Measurements from ENCODE around the gene CCDC112.
"Not testable (repeated sequence)": the region's sequence is repeated elsewhere in the genome, so short reads cannot be mapped to it uniquely, and the experiment has no call there.

CCDC112 gene

DNA sequence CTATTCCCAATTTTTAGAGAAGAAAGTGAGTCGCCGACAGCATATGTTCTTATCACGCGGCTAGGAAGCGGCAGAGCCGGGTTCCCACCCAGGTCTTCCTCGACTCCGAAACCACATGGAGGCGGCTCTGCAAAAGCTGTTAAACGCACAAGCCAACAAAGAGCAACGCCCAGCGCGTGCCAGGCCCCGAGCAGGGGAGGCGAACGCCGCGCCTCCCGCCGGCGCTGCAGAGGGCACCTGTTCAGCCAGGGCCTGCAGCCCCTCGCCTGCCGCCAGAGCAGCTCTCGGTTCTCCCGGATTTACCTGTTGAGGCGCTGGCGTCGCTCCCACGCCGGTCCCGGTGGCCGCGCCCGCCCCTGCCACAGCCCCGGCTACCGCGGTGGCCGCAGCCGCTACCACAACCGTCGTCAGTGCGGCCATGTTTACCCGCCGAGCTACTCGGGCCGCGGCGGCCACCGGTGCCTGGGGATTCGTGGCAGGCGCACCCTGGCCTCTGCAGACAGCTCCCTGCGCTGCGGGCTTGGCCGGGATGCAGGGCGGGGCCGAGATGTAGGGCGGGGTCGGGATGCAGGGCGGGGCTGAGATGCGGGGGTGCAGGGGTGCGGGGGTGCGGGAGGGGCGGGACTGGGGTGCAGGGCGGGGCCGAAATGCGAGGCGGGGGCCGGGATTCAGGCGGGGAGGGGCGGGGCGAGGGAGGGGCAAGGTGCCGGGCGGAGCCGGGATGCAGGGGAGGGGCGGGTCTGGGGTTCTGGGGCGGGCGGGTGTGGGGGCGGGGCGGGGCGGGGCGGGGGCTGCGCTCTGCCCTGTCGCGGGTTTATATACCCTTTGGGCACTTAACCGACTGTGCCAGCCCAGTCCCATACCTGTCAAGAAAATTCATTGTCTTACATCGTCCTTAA lies at the start of gene CCDC112:
Gene CCDC112, minus strand, starts transcription at position 531 of the 899 bp plus-strand sequence. Its CDS starts 111 bp downstream, at position 420.
- DNase-seq, result no peak

DNA sequence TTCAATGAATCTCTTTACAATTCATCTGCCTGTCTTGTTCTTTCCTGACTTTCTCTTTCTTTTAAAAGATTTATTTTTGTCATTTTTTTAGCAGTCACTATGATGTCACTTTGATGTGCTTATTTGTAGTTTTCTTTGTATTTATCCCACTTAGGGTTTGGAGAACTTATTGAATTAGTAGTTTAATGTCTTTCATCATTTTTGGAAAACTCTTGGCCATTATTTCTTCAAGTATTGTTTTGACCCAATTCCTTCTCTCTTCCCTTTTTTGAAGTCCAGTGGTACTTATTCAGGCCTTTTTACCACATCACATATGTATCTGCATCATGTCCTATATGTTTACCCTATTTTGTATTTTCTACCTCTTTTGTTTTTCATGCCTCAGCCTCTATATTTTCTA lies 48.9 kb upstream of the CCDC112 start:
- no peak for DNase-seq

- DNase-seq, result no peak
These were observed 47.4 kb upstream of the CCDC112 start for GRCh38 chr5:115343855-115344254.

GRCh38 chr5:115342590-115343377 lies 46.3 kb upstream of the CCDC112 start:
- DNase-seq, result no peak

DNA sequence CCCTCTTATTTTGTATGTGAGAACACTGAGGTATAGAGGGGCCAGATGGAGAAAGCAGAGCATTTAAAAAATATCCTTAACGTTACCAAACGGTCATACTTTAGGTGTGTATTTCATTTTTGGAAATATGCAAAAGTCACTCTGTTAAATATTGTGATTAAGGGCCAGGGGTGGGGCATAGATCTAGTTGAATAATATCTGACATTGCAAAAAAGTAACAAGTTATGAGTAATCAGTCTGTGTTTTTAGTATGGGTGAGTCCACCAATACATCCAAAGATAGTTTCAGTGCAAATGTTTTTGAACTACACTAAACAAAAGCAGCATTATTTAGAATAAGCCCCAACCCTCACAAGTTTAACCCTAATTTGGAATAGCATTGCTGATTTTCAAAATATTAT lies 45.3 kb upstream of the CCDC112 start:
- no peak for DNase-seq

DNA sequence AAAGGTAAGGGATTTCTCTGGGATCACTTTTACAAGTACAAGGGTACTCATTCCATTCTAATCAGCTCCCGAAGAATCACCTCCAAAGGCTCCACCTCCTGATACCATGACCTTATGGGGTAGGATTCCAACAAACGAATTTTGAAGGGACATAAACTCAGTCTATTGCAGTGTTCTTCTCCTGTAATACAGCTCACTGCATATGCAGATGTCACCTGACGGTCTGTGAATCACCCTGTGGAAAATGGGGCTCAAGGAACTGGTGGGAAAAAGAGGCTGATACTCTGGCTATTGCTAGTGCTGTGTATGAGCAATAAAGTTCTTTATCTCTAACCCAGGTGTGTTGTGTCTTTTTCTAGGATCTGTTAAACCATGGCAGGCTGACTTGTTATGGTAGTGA lies 42.4 kb upstream of the CCDC112 start:
- DNase-seq, result no peak

DNA sequence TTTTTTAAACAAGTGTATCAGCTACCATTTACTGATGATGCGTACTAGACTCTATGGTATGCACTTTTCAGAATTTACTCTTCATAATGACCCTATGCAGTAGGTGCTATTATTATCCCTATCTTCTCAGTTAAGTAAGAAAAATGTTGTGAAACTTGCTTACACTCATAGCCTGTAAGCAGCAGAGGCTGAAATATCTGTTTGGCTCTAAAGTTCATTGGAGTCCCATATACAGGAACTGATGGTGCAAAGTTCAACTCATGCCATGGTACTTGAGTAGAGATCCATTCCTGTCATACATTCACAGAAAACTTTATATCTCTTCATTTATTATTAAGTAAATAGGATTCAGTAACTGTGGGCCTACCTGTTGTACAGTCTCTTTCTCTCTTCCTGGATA lies 41.4 kb upstream of the CCDC112 start:
- no peak for DNase-seq

DNA sequence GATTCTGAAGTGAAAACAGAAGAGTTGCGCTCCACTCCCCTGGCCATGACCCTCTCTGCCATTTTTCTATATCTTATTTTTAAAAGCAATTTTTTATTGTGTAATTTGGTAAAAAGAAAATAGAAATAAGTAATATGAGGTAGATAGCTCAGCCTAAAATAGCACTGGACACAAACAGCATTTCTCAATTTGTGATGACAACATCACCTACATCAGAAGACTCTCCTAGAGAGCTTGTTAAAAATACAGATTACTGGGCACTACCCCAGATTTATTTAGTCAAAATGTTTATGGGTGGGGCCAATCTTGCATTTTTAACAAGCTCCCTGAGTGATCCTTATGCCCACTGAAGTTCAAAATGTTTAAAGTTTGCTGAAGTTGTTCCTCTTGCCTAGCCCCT lies 40.5 kb upstream of the CCDC112 start:
- DNase-seq, result no peak

DNA sequence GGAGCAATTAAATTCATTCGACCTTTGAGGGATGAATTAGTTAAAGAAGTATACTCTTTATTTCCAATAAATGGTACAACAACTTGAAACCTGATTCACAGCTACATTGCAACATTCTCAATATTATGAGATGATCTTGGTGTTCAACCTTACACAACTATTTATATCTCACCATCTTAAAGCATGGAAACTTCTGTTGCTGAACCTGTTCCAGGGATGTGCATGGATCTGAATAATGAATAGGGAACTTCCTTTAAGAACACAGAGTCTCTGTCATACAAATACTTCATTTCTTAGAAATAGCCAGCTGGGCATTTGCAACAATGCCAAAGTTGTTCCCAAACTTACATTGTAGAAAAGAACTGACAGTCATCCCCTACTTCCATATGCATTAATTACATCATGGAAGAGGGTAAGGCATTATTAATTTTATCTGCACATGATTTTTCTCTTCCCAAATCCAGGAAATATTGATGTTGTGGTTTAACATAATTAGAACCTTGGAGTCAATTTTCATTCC lies 39.8 kb upstream of the CCDC112 start:
- no peak for DNase-seq

GRCh38 chr5:115335301-115335700 lies 38.8 kb upstream of the CCDC112 start:
- DNase-seq, result no peak

DNA sequence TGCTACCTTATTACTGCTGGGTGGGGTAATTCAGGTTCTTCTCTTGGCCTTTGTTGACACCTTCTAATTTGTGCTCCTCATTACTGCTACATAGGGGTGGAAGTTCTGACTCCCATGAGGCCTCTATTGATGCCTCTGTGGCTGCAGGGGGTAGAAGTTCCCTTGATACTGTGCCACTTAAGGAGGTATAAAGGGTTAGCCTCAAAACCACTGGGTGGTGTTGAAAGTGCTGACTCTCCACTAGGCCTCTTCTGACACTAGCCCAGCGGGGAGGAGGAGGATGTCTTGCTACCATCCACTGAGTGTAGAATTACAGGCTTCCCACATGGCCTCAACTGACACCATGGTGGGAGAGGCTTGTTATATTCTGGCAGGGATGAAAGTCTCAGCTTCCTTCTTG lies 36.7 kb upstream of the CCDC112 start:
- peak; percentile 2 for DNase-seq

DNA sequence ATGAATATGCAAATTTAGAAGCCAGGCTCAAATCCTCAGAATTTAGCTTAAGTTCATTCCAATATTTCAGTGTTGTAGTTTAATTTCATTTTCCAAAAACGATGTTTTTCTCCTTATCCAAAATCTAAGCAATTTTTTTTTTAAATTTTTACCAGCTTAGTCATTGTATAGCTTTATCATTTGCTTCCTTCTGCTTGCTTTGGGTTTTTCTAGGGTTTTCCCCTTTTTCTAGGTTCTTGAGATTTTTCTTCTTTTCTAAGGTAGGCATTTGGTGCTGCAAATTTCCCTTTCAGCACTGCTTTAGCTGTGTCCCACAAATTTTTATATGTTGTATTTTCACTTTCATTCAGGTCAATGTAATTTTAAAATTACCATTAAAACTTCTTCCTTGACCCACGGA lies 34.4 kb upstream of the CCDC112 start:
- DNase-seq, result no peak

DNA sequence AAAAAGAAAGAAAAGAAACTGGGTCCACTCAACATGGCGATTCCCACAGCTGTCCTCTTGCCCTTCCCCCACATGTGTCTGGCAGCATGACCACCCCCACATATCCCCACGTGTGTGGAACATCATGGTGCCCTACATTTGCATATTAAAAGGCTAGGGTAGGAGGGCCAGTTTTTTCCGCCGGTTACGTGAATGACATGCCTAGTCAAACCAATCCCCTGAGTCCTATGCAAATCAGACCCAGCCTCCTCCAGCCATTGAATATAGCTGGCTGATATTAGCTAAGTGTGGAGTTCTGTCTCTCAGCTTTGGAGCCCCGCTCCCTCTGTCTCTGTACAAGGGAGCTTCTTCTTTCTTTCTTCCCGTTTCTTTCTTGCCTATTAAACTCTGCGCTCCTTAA lies 33.0 kb upstream of the CCDC112 start:
- DNase-seq, result no peak

DNA sequence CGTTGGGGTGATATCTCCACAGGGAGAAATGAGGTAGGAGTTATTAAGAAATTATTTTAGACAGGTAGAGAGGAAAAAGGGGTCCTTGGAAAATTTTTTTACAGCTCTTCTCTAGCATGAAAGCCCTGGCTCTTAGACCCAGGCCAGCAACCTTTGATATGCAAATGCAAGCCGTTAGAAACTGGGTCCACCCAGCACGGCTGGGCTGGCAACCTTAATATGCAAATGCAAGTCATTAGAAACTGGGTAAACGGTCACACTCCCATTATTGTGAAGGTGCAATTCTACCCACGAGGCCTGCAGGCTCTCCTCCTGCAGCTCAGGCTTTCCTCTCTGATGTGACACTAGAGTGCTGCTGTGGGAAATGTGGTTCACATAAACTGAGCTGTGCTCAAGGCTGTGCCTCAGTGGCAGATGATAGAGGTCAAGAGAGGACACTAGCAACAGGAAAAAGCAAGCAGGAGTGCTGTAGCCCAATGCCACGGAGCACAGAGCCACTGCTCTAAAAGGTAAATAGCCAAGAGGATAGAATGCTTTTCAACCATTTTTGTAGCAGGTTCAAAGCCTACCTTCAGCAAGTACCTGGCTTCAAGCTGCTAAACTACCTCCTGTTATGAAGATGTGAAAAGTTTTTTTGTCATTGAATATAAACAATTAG lies 32.3 kb upstream of the CCDC112 start:
- DNase-seq, result not testable (repeated sequence)

DNA sequence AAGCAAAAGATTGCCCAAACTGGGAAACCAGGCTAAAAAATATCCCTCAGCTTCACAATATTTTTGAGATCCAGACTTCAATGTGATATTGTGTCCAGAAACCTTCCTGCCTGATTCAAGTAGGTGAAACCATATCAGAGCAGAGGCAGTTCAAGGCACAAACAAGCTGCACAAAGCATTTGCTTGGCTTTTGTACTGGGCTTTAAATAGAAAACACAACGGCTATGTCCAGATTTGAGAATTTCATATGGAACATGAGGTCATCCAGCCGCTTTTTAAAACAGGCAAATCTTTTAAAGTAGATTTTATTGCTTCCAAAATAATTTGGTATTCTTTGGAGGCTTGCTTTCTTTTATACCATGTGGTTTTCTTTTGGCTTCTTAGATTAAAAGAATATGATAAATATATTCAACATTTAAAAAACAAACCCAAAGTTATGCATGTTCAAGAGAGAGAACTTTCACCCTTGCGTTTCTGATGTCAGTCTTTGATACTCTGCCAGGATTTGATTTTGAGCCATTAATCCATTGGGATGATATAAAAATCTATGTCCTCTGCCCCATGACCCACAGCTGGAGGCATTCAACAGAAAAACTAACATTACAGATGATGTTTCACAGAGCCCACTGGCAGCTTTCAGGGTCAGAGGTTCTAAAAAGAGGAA lies 29.0 kb upstream of the CCDC112 start:
- no peak for DNase-seq

DNA sequence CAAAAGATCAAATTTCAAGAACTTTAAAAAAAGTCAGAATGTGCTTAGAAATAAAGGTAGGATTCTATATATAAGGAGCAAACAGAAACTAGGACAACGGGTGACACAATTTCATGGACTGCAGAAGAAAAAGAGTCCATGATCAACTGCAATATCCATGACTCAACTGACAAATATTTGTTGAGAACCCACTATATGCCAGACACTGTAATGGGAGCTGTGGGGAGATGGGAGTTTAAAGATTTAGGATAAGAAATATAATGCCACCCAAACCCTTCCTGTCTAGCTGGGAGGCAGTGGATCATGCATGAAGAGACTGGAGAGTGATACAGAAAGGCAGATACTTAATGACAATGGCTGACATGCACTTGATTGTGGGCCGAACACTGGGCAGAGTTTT lies 27.6 kb upstream of the CCDC112 start:
- no peak for DNase-seq

- DNase-seq, result no peak
These were observed 26.3 kb upstream of the CCDC112 start for GRCh38 chr5:115322729-115323128.

DNA sequence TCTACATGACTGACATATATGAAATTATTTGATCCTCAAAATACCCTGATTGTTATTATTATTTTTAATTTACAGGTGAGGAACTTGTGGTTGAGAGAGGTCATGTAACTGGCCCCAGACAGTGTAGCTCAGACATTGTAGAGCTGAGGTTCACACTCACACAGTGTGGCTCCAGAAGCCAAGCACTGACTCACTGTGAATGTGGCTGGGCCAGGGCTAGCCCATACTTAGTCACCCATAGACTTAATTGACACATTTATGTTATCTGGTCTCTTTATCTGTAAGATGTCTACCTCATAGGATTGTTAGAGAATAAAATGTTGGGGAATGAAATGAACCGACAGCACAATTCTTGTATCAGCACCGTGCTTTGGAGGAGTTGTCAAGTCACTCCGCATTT lies 24.9 kb upstream of the CCDC112 start:
- DNase-seq, result no peak

GRCh38 chr5:115320515-115320914 lies 24.1 kb upstream of the CCDC112 start:
- DNase-seq, result no peak

DNA sequence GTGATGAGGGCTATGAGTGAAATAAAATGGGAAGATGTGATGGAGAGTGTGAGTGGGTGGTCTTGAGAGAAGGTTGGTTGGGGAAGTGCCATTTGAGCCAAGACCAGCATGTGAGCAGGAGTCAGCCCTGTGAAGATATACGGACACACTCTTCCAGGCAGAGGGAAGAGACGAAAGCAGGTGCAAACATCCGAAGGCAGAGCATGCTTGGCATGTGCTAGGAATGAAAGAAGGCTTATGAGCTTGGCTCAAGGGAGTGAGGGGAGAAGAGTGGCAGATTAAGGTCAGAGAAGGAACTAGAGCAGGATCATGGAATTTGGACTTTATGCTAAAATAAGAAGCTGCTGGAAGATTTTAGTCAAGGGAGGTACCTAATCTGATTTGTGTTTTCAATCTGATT lies 23.6 kb upstream of the CCDC112 start:
- no peak for DNase-seq

DNA sequence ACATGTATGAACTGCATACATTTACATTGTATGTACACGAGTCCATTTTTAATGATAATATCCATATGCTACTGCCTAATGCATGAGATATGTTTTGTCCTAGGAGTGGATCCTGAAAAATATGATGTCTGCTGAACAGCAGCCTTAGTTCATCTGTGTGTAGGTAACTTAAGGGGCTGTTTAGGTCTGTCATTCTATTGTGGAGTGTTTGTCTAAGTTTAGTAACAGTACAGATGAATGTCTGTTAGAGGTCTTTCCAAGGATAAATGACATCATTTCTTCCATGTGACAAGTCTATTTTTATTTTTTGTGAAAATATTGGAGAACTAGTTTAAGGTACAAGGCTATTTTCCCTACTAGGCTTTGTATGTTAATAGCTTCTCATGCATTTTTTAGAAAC lies 22.6 kb upstream of the CCDC112 start:
- no peak for DNase-seq

GRCh38 chr5:115317736-115318135 lies 21.3 kb upstream of the CCDC112 start:
- DNase-seq, result no peak

DNA sequence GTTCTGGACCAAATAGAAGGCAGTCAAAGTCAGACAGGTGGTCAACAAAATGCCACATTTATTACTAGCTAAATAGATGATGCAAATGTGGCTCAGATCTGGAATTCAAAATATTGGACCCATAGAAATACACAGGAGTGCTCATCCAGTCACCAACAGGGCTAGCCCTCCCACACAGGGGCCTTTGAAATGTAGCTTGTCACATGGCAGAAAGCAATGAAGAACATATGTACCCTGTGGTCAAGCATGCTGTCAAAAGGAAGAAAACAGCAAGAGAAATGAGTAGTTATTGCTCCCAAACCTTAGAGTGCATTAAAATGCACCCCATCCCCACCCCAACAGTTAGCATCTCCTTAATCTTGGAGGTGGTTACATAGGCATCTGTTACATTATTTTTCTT lies 20.9 kb upstream of the CCDC112 start:
- DNase-seq, result no peak
